H54 (cell line): ENCODE data around the gene GJC2.

Experiments used
- DNase-seq: peaks from one replicate; pipeline ENCODE4 v3.0.0; 2011; ENCODE audit warnings: low spot score, mixed read lengths; ENCODE audit not compliant: insufficient read length
- FAIRE-seq: peaks from 3 replicates; lab custom pipeline; 2011; peaks lifted over from hg19 to GRCh38; lab: Jason Lieb, UNC
- POLR2A ChIP-seq: IDR thresholded peaks from 2 replicates; pipeline ENCODE4 v1.6.1; 2011; ENCODE audit warnings: low read depth, mild to moderate bottlenecking, low read length

GJC2 gene

DNA sequence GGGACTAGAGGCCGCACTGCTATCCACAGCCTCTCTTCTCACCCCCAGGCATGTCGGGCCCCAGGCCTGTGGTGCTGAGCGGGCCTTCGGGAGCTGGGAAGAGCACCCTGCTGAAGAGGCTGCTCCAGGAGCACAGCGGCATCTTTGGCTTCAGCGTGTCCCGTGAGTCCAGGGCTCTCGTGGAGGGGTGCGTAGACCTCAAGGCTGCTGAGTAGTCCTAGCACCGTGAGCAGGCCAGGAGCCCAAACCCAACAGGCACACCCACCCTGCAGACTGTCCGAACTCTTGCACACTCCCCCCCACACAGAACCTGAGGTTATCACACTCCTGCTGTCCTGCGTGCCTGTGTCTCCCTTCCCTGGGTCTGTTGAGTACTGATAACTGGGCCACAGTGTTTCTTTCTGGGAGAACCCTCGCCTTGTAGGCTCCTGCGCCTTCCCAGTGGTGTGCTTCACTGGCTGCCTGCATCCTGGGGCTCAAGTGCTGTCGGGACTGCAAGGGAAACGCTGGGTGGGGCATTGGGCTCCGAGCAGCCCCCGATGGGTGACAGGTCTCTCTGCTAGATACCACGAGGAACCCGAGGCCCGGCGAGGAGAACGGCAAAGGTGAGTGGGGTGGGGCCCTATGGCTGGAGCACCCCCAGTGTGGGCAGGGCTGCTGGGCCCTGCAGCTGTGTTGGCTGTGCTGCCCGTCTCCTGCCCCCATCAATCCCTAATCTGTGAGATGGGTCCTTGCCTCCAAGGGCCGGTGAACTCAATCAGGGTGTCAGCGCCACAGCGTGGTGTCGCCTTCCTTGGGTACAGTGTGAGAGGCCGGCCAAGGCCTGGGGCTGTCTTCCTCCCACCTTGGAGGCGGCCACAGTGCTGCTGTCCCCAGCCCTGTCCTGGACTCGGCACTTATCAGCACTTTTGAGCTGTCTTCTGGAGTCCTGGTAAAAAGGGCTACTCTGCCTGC is 4.0 kb upstream of the GJC2 start:
- TF ChIP-seq POLR2A, result no peak
- FAIRE-seq, result no peak

GRCh38 chr1:228146417-228147150 is 3.1 kb upstream of the GJC2 start:
- no peak for FAIRE-seq
- no peak for DNase-seq
- TF ChIP-seq POLR2A, result no peak

More for the DNA sequence above, 4.0 kb upstream of the GJC2 start:
- no peak for DNase-seq

GRCh38 chr1:228147151-228147693 is 2.5 kb upstream of the GJC2 start:
- TF ChIP-seq POLR2A, result no peak
- DNase-seq (no peak), FAIRE-seq (no peak)

DNA sequence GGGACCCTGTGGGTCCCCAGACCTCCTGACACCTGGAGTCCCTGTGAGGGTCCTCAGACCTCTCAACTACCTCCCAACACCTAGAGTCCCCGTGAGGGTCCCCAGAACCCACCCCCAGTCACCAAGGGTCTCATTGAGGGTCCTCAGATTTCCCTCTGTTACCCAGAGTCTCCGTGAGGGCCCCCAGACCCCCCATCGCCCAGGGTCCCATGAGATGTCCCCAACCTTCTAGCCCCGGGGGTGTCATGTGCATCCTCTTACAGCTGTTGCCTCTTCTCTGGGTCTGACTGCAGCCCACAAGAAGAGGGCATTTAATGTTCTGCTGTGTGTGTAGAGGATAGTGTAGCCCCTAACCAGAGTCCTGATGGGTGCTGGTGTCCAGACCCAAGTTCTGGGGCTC is 2.0 kb upstream of the GJC2 start:
- DNase-seq, result no peak
- no peak for FAIRE-seq
- TF ChIP-seq POLR2A, result no peak

DNA sequence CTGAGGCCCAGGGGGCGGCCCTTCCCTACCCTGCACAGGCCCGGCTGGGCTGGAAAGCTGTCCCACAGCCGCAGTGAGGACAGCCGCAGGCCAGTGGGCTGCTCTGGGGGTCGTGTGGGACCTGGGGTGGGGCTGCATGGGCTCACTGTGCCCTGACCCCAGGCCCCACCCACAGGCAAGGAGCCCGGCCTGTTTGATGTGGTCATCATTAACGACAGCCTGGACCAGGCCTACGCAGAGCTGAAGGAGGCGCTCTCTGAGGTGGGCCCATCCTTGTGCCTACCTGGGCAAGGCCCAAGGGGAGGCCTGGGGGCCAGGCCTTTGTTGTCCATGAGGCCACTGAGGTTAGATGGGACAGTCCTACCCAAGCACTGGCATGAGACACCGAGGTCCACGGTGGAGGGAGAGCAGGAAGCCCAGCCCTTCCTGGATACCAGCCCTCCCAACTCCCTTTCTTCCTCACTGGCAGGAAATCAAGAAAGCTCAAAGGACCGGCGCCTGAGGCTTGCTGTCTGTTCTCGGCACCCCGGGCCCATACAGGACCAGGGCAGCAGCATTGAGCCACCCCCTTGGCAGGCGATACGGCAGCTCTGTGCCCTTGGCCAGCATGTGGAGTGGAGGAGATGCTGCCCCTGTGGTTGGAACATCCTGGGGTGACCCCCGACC is 1.4 kb upstream of the GJC2 start:
- TF ChIP-seq POLR2A, result no peak
- DNase-seq (no peak), FAIRE-seq (no peak)

- FAIRE-seq (no peak), DNase-seq (no peak)
- TF ChIP-seq POLR2A, result no peak
Observed at GRCh38 chr1:228148935-228149405, 760 bp upstream of the GJC2 start.

DNA sequence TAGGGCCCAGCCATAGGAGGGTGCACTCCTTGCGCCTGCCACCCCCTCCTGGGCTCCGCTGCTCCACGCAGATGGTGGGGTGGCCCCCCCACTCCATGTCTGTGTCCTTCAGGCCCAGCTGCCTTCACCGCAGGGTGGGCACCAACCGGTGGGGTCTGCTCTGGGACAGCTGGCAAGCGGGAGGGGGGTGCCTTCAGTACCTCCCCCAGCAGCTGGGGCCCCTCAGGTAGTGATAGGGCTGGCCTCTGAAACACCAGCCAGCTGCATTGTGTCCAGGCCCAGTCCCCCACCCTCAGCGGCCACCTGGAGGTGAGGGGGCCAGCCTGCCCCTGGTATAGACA is 360 bp downstream of the GJC2 start:
- FAIRE-seq (no peak), DNase-seq (no peak)

DNA sequence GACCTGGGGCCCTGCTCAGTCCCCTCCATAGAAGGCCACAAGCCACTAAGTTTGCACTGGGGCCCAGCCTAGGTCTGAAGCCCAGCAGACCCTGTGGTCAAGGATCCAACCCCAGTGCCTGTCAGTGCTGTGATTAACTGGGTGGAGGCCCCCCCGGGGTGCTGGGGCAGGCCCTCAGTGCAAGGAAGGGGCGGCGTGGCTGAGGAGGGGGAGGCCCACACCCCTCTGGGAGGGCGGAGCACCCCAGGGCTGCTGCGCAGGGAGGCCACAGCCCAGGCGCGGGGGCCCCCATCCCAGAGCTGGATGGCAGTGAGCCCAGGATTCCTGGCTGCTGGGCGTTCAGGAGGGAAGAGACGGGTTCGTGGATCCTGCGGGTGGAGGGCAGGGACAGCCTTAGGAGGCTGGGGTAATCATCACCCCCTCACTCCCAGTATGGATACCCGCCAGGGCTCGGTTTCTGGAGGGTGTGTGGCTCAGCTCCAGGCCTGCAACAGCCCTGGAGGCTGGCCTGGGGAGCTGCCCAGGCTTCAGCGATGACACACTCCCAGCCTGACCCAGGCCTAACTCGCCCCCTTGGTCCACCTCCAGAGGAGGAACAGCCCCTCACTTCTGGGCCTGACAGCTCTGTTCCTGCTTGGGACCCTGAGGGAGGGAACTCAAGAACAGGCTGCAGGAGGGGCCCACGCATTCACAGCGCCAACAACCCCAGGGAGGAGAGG is 890 bp downstream of the GJC2 start:
- TF ChIP-seq POLR2A, result no peak
- no peak for FAIRE-seq
- DNase-seq, result peak; percentile 61

More for the DNA sequence above, 360 bp downstream of the GJC2 start:
- TF ChIP-seq POLR2A, result no peak

DNA sequence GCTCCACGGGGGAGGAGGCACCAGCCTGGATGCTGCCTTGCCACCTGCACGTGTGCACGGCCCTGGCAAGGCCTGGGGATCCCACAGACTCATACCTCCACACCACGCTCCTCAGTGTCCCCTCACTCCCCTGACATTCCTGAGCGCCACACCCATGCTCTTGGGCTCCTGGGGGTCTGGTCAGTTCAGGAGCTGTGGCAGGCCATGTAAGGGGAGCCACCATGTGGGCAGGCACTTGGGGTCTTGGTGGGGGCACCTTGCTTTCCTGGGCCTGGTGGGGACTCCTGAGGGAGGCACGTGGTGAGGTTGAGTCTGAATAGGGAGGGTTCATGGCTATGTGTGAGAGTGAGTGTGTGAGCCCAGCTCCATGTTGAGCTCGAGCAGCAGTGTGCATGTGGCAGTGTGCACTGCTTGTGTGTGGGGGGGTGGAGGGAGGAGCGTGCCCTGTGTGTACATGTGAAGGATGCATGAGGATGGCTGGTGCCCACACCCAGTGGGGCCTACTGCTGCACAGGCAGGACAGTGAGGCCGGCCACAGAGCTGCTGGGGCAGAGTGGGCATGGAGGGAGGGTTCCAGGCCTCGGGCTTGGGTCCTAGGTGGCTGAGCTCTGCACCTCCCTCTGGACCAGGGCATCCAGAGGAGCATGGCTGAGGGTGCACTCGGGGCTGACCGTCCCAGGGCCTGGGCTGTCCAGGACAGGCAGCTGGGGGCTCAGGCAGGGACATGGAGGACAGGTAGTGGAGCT is 1.6 kb downstream of the GJC2 start:
- FAIRE-seq (no peak), DNase-seq (no peak)
- TF ChIP-seq POLR2A, result no peak

DNA sequence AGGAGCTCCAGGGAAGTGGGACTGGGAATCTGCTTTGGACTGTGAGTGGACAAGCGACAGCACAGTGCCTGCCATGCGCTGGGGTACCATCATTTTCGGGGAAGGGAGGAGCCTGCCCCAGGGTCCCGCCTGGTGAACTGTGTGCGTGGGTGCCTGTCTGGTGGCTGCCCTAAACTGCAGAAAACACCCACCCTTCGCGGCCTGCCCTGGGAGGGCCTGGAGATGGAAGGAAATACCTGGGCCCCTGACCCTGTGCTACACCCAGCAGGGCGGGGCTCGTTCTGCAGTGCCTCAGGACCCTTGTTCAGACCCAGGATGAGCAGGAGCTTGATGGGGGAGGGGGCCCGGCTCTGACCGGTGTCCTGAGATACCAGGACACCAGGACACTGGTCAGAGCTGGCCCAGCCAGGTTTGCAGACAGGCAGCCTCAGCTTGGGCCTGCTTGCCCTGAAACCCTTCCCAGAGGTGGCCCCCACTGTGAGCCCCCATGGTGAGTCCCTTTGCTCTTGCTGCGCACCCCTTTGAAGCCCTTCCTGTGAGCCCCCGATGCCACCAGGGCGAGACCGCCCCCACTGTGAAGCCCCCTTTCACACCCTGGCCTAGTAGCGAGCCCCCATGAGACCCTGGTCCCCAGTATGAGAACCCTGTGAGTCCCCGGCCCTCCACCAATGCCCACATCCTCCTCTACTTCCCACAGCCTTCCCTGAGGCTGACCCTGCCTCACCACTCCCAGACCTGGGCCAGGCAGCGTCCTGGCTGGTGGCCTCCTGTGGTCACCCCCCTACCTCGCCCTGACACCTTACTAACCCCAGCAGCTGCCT is 2.6 kb downstream of the GJC2 start:
- no peak for TF ChIP-seq POLR2A
- FAIRE-seq (no peak), DNase-seq (no peak)

- FAIRE-seq (no peak), DNase-seq (no peak)
- TF ChIP-seq POLR2A, result no peak
Observed at GRCh38 chr1:228152918-228153258, 3.2 kb downstream of the GJC2 start.
